HepG2 (cell line): ENCODE results near the gene LRR1. TPM values are rescaled to one million over a fixed set of nuclear protein-coding genes. Genes with fewer than 3 reads are reported as not detected.
A peak's percentile ranks its signal among the peaks of the same experiment; 100 is the strongest.

ENCODE experiments used
- CHD2 ChIP-seq: IDR thresholded peaks from 2 replicates; pipeline ENCODE4 v1.6.1; 2011; ENCODE audit warnings: low read depth, low read length, improper control_type of control experiment
- DMAP1 ChIP-seq: IDR thresholded peaks from 2 replicates; pipeline ENCODE4 v1.6.1; 2016
- HOXA3 ChIP-seq: sonication (generic); formaldehyde crosslinking; IDR thresholded peaks from 2 replicates; pipeline ENCODE4 v1.5.0; 2020; ENCODE audit warnings: missing genetic modification reagents
- IRF2 ChIP-seq: IDR thresholded peaks from 2 replicates; pipeline ENCODE4 v1.6.1; 2018; ENCODE audit warnings: missing genetic modification reagents, missing compliant biosample characterization
- JUNB ChIP-seq: sonication (generic); formaldehyde crosslinking; IDR thresholded peaks from 2 replicates; pipeline ENCODE4 v1.8.0; 2022; ENCODE audit warnings: missing genetic modification reagents, mild to moderate bottlenecking, borderline replicate concordance
- KDM3A ChIP-seq: IDR thresholded peaks from 2 replicates; pipeline ENCODE4 v1.6.1; 2018; ENCODE audit warnings: low read depth, missing compliant biosample characterization
- MAZ ChIP-seq, 2 experiments: sonication (generic) in 1 of 2; formaldehyde crosslinking in 1 of 2; IDR thresholded peaks; 2 replicates each; pipeline versions ENCODE4 v1.5.0 to v1.6.1; 2012 to 2020; ENCODE audit warnings: low read depth in 2 of 2, mild to moderate bottlenecking in 2 of 2, borderline replicate concordance in 1 of 2, improper control_type of control experiment in 1 of 2, low read length in 1 of 2, missing genetic modification reagents in 1 of 2, moderate library complexity in 1 of 2
- SETDB1 ChIP-seq: sonication (generic); formaldehyde crosslinking; IDR thresholded peaks from 2 replicates; pipeline ENCODE4 v1.5.1; 2020; ENCODE audit warnings: missing genetic modification reagents, mild to moderate bottlenecking, borderline replicate concordance
- SMAD9 ChIP-seq: sonication (generic); formaldehyde crosslinking; IDR thresholded peaks from 2 replicates; pipeline ENCODE4 v1.5.1; 2020; ENCODE audit warnings: mild to moderate bottlenecking, missing genetic modification reagents
- SMARCC2 ChIP-seq: fragments of 450-650 bp; IDR thresholded peaks from 2 replicates; pipeline ENCODE4 v1.6.1; 2017; ENCODE audit warnings: antibody characterized with exemption, mild to moderate bottlenecking
- SSRP1 ChIP-seq: IDR thresholded peaks from 2 replicates; pipeline ENCODE4 v1.6.1; 2016; ENCODE audit warnings: control low read depth
- TARDBP ChIP-seq: sonication (generic); formaldehyde crosslinking; IDR thresholded peaks from 2 replicates; pipeline ENCODE4 v1.8.0; 2022; ENCODE audit warnings: mild to moderate bottlenecking, missing genetic modification reagents
- ZBTB38 ChIP-seq: sonication (generic); formaldehyde crosslinking; IDR thresholded peaks from 2 replicates; pipeline ENCODE4 v1.5.1; 2020; ENCODE audit warnings: mild to moderate bottlenecking, missing genetic modification reagents
- ZNF124 ChIP-seq: sonication (generic); formaldehyde crosslinking; IDR thresholded peaks from 2 replicates; pipeline ENCODE4 v1.4.0; 2020; ENCODE audit warnings: missing genetic modification reagents
- ZNF614 ChIP-seq: IDR thresholded peaks from 2 replicates; pipeline ENCODE4 v1.6.1; 2018; ENCODE audit warnings: missing biosample characterization, missing genetic modification reagents, inconsistent platforms, borderline replicate concordance
- ZNF724P ChIP-seq: sonication (generic); formaldehyde crosslinking; IDR thresholded peaks from 2 replicates; pipeline ENCODE4 v1.8.0; 2022; ENCODE audit warnings: missing genetic modification reagents, borderline replicate concordance
- ZNF777 ChIP-seq: sonication (generic); formaldehyde crosslinking; IDR thresholded peaks from 2 replicates; pipeline ENCODE4 v1.4.0; 2020; ENCODE audit warnings: missing genetic modification reagents
- polyA plus RNA-seq, 8 experiments: library from polyadenylated mRNA; depleted of rRNA in 3 of 8; stranded (reverse) in 7 of 8; unstranded in 1 of 8; fragments of >200 nt; fragmentation: Illumina TruSeq in 4 of 8; extraction: Trizol in 4 of 8; gene quantifications; 2 replicates each; pipeline versions ENCODE4 v1.2.1 to v1.2.3, GENCODE V29; 2011 to 2016; ENCODE audit warnings: low read depth in 4 of 8, missing spikeins in 1 of 8, mixed read lengths in 1 of 8; ENCODE audit not compliant: insufficient read depth in 1 of 8
- total RNA-seq, 5 experiments: library from RNA; depleted of rRNA; stranded (reverse); fragments of >200 nt; fragmentation: Illumina TruSeq; extraction: Trizol; gene quantifications; 2 replicates each; pipeline ENCODE4 v1.2.3, GENCODE V29; 2016; ENCODE audit warnings: low read depth in 1 of 5
- TF ChIP-seq, protein P1 (sequence below): sonication (generic); formaldehyde crosslinking; IDR thresholded peaks from 2 replicates; pipeline ENCODE4 v1.4.0; 2020; ENCODE audit warnings: missing genetic modification reagents
- TF ChIP-seq, protein P2 (sequence below): sonication (generic); formaldehyde crosslinking; IDR thresholded peaks from 2 replicates; pipeline ENCODE4 v1.5.1; 2020; ENCODE audit warnings: mild to moderate bottlenecking, moderate library complexity, missing genetic modification reagents
- TF ChIP-seq, protein P3 (sequence below): IDR thresholded peaks from 2 replicates; pipeline ENCODE4 v1.6.1; 2016; ENCODE audit warnings: low read depth, borderline replicate concordance
- TF ChIP-seq, protein P4 (sequence below): sonication (generic); formaldehyde crosslinking; IDR thresholded peaks from 2 replicates; pipeline ENCODE4 v1.8.0; 2022; ENCODE audit warnings: mild to moderate bottlenecking, missing genetic modification reagents, moderate library complexity
- TF ChIP-seq, protein P5 (sequence below): sonication (generic); formaldehyde crosslinking; IDR thresholded peaks from 2 replicates; pipeline ENCODE4 v1.4.0; 2020; ENCODE audit warnings: missing genetic modification reagents; ENCODE audit errors: not compliant biosample characterization
- TF ChIP-seq, protein P6 (sequence below): sonication (generic); formaldehyde crosslinking; IDR thresholded peaks from 2 replicates; pipeline ENCODE4 v1.8.1; 2023; ENCODE audit warnings: mild to moderate bottlenecking, inconsistent platforms, moderate library complexity, missing genetic modification reagents, borderline replicate concordance

LRR1 gene
- total and polyA plus RNA-seq, 2 of the 13 experiments (the other 11 are each of a cell fraction or from before 2014, with no cell fraction given): 7.0 to 36.2 TPM

DNA sequence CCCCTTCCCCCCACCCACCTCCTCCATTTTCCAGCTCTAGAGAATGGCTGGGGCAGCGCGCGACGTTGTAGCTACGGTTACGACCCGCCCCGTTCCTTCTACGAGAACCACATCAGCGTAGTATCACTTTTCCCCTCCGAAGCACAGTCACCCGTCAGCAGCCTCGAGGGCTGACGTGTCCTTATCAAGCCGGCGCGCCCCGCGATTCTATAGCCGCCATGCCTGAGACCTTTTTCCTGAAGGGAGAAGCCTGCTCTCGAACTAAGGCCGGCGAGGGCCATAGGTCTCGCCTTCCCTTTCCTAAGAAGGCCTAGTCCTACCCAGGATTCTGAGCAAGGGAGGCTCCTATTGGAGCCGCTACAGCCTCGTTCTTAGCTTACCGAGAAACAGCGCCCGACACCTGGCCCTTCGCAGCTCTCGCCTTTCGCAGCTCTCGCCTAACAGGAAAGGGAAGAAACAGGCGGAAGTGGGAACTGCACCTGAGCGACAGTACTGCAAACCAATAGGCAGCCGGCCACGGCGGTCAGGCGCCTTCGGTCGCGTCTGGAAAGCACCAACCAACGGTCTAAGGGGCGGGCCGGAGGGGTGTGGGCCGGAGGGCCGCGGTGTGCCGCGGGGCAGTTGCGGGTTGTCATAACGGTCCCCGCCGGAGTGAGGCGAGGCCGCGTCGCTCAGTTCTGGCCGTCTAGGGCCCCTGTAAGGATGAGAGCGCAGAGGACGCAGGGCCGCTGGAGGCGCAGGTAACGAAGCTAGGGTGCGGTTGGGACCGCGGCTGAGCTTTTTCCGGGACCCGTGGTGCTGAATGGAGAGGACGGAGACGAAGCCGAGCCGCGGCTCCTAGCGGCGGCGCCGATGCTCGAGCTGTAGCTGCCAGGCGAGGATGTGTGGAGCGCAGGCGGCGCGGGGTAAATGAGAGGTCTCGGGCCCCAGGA is 21.7 kb downstream of the LRR1 start, which contains the start of the genes MGAT2 and RPL36AL (continued):
- TF ChIP-seq, protein P1, sequence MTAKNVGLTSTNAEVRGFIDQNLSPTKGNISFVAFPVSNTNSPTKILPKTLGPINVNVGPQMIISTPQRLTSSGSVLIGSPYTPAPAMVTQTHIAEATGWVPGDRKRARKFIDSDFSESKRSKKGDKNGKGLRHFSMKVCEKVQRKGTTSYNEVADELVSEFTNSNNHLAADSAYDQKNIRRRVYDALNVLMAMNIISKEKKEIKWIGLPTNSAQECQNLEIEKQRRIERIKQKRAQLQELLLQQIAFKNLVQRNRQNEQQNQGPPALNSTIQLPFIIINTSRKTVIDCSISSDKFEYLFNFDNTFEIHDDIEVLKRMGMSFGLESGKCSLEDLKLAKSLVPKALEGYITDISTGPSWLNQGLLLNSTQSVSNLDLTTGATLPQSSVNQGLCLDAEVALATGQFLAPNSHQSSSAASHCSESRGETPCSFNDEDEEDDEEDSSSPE (CRISPR knock-in tag): peak; percentile 42
- TF ChIP-seq, protein P2, sequence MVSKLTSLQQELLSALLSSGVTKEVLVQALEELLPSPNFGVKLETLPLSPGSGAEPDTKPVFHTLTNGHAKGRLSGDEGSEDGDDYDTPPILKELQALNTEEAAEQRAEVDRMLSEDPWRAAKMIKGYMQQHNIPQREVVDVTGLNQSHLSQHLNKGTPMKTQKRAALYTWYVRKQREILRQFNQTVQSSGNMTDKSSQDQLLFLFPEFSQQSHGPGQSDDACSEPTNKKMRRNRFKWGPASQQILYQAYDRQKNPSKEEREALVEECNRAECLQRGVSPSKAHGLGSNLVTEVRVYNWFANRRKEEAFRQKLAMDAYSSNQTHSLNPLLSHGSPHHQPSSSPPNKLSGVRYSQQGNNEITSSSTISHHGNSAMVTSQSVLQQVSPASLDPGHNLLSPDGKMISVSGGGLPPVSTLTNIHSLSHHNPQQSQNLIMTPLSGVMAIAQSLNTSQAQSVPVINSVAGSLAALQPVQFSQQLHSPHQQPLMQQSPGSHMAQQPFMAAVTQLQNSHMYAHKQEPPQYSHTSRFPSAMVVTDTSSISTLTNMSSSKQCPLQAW (CRISPR knock-in tag): peak; percentile 67
- TF ChIP-seq, protein P3, sequence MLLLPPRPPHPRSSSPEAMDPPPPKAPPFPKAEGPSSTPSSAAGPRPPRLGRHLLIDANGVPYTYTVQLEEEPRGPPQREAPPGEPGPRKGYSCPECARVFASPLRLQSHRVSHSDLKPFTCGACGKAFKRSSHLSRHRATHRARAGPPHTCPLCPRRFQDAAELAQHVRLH (CRISPR knock-in tag): peak; percentile 78; the same call in 1 of the 2 replicates
- no peak for TF ChIP-seq SMARCC2
- TF ChIP-seq ZNF724P (CRISPR knock-in tag): 0 out of 2 replicates have a peak, but pooled peaks have one; percentile 28
- peak; percentile 94 for TF ChIP-seq ZNF777 (CRISPR knock-in tag)
- TF ChIP-seq, protein P4, sequence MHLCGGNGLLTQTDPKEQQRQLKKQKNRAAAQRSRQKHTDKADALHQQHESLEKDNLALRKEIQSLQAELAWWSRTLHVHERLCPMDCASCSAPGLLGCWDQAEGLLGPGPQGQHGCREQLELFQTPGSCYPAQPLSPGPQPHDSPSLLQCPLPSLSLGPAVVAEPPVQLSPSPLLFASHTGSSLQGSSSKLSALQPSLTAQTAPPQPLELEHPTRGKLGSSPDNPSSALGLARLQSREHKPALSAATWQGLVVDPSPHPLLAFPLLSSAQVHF (CRISPR knock-in tag): no peak
- TF ChIP-seq ZNF614 (CRISPR knock-in tag): 0 out of 2 replicates have a peak, but pooled peaks have one; percentile 25
- TF ChIP-seq KDM3A: peak; percentile 58; the same call in 1 of the 2 replicates
- peak; percentile 23 for TF ChIP-seq ZNF124
- no peak for TF ChIP-seq SETDB1 (CRISPR knock-in tag)
- TF ChIP-seq CHD2: no peak
- TF ChIP-seq JUNB (CRISPR knock-in tag): no peak
- 0 out of 2 replicates have a peak, but pooled peaks have one; percentile 79 for TF ChIP-seq SMAD9
- TF ChIP-seq TARDBP (CRISPR knock-in tag): peak; percentile 49; the same call in 1 of the 2 replicates
- TF ChIP-seq IRF2 (CRISPR knock-in tag): peak; percentile 72
- TF ChIP-seq SSRP1 (CRISPR knock-in tag): 0 out of 2 replicates have a peak, but pooled peaks have one; percentile 8
- peak; percentile 40; the same call in 1 of the 2 replicates for TF ChIP-seq MAZ (IDR thresholded peaks at IDR 0.05; ENCODE audit: borderline replicate concordance, low read depth, low read length)
- peak; percentile 83; the same call in 1 of the 2 replicates for TF ChIP-seq MAZ (CRISPR knock-in tag; IDR thresholded peaks at IDR 0.05; ENCODE audit: low read depth)
- TF ChIP-seq HOXA3 (CRISPR knock-in tag): peak; percentile 14; the same call in 1 of the 2 replicates
- TF ChIP-seq, protein P5, sequence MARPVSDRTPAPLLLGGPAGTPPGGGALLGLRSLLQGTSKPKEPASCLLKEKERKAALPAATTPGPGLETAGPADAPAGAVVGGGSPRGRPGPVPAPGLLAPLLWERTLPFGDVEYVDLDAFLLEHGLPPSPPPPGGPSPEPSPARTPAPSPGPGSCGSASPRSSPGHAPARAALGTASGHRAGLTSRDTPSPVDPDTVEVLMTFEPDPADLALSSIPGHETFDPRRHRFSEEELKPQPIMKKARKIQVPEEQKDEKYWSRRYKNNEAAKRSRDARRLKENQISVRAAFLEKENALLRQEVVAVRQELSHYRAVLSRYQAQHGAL (CRISPR knock-in tag): no peak
- peak; percentile 49; the same call in 1 of the 2 replicates for TF ChIP-seq ZBTB38 (CRISPR knock-in tag)
- peak; percentile 90 for TF ChIP-seq DMAP1 (CRISPR knock-in tag)
- TF ChIP-seq, protein P6, sequence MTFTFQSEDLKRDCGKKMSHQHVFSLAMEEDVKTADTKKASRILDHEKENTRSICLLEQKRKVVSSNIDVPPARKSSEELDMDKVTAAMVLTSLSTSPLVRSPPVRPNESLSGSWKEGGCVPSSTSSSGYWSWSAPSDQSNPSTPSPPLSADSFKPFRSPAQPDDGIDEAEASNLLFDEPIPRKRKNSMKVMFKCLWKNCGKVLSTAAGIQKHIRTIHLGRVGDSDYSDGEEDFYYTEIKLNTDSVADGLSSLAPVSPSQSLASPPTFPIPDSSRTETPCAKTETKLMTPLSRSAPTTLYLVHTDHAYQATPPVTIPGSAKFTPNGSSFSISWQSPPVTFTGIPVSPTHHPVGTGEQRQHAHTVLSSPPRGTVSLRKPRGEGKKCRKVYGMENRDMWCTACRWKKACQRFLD (CRISPR knock-in tag): 0 out of 2 replicates have a peak, but pooled peaks have one; percentile 20
